NCI-H2029 (cell line): ENCODE measurements around the gene TCF15.
"Not testable (repeated sequence)": the region's sequence is repeated elsewhere in the genome, so short reads cannot be mapped to it uniquely, and the experiment has no call there.

Experiments
- DNase-seq: peaks from one replicate; lab custom pipeline; 2025; lab: John Stamatoyannopoulos, UW

Gene TCF15

DNA sequence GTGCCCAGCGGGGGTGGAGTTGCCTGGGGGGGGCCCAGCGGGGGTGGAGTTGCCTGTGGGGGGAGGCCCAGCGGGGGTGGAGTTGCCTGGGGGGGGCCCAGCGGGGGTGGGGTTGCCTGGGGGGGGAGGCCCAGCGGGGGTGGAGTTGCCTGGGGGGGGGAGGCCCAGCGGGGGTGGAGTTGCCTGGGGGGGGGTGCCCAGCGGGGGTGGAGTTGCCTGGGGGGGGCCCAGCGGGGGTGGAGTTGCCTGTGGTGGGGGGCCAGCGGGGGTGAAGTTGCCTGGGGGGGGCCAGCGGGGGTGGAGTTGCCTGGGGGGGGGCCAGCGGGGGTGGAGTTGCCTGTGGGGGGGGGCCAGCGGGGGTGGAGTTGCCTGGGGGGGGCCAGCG lies 31.9 kb upstream of the TCF15 start:
- DNase-seq: not testable (repeated sequence)

DNA sequence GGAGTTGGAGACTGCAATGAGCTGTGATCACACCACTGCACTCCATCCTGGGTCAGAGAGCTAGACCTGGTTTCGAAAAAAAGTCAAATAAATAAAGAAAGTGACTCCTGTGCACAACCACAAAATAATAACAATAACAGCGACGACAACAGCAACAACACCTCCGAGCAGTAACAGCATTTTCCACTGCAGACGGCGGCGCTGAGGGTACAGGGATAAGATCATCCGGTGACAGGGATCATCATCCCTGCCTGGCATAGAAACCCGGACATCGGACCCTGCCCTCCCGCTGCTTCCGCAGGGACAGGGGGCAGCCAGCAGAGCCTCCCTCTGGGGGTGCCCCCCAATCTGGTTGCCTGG lies 31.4 kb upstream of the TCF15 start:
- DNase-seq: no peak

DNA sequence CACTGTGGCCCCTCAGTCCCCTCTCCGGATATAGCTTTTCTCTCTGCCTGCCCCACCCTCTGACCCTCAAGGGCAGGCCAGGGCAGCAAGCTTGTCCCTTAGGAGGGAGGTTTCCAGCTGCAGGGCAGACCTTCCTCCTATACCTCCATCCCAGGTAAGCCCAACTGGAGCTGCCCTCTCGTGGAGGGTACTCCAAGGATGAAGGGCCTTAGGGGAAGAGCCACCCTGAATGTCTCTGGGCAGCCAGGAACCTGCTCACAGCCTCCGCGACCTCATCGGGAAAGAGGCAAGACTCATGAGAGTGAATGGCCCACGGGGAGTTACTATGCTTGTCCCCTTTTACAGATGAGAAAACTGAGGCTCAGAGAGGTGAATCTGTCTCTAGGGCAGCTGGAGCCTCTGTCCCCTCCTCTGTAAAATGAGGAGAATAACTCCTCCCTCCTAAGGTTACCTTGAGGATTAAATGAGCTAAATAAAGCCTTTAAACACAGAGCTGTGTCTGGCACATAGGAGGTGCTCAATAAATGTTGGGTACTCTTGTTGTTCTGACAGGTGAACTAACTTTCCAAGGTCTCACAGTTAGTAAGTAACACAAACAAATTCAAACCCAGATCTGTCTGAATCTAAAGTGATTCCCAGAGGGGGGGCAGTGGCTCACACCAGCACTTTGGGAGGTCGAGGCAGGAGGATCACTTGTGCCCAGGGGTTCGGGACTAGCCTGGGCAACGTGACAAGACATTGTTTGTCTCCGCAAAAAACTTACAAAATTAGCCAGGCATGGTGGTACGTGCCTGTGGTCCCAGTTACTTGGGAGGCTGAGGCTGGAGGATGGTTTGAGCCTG lies 30.8 kb upstream of the TCF15 start:
- DNase-seq: no peak

DNA sequence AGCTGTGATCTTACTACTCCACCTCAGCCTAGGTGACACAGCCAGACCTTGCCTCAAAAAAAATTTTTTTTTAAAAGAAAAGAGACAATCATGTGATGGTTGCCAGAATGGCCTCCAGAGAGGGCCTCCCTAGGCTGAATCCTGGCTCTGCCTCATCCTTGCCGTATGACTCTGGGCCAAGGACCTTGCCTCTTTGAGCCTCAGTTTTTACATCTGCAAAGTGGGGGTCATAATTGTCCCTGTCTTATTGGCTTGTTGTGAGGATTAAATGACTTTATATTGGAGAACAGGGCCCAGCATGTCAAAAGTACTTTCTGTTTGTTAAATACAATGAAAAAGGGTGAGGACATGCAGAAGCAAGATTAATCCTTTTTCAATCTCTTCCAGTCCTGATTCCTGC lies 28.5 kb upstream of the TCF15 start:
- no peak for DNase-seq

DNA sequence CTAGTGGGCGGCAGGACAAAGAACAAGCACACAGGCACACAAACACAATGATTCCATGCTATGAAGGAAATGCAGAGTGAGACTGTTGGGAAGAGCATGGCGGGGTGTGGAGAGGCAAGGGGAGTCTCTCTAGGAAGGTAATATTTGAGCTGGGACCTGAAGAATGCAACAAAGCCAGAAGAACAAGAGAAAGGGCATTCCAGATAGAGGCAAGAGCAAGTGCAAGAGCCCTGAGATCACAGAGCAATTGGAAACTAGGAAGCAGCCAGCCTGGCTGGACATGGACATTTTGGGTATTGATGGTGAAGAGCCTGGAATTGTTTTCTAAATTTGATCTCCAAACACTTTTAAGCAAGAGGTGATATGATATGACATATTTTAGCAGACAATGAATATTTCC lies 27.4 kb upstream of the TCF15 start:
- DNase-seq: no peak

DNA sequence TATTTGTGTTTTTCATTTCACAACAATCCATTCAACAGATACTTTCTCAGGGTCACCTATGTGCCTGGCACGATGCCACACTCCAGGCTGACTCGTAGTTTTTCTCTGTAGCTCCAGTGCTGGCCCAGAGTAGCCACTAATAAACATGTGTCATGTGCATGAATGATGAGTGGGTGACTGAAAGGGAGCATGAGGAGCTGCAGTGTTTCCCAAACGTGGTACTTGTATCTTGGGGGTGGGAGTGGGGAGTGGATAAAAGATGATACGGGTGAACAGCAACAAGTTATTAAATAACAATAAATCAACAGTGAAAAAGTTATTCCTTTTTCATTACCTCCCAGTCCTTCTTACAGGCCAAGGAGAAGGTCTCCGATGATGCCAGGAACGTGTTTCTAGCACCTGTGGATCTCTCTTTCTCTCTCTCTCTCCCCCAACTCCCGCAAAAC lies 25.8 kb upstream of the TCF15 start:
- DNase-seq: no peak

DNA sequence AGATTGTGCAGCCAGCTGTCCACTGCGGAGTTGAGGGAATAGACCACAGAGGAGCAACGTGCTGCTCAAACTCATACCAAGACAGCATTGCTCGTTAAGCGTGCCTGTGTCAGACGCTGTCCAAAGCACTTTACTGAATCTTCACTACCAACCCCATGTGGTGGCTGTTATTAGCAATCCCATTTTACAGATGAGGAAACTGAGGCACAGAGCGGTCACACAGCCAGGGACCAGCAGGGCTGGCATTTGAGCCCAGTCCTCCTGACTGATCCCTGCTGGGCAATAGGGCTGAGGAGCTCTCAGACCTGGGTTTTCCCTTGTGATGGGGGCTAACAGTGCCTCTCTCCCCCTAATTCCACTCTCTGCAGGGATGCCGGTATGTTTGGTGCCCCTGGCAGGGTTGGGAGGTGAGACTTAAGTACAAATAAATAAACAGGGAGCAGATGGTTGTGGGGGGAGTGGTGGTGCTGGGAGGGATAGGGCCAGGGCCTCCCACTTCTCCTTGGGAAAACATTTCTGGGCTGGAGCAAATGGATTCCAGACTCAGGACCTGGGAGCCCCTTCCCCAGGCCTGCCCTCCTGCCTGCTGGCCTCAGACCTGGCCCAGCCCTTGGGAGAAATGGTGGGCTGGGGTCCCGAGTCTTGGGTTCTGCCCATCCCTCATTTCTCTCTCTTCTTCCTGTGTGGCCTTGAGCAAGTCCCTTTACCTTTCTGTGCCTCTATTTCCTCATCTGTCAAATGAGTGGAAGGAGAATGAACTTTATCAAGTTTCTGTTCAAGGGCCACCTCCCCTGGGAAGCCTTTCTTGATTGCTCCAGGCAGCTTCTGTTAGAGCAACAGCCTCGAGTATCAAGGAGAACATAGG lies 25.2 kb upstream of the TCF15 start:
- no peak for DNase-seq

DNA sequence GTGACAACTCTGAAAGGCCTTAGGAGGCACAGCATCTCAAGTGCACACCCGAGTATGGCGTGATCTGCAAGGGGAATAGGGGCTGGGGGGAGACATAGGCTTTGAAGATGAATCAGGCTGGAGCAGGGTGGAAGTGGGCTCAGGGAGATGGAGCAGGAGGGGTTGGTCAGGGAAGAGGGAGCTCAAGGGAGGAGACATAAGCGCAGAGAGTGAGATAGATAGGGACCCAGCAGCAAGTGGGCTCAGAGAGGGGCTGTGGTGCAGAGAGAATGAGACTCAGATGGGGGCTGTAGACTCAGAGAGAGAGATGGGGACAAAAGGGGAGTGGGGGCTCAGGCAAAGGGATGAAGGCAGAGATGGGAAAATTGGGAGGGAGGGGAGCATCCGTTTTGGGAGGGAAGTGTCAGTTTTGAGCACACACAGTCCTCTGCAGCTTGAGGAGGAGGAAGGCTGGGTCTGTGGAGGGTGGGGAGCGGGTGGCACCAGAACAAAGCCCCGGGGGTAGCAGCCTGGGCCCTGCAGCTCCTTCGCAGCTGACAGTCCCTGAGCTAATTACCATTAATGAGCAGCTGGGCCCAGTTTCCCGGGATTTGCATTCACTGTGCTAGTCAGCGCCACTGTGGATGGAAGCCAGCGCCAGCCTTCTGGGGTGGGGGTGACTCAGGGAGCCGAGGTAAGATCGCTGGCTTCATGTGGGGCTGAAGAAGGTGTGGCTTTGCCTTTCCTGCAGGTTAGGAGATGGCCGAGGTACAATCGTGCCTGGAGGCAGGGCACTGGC lies 24.2 kb upstream of the TCF15 start:
- DNase-seq: no peak

DNA sequence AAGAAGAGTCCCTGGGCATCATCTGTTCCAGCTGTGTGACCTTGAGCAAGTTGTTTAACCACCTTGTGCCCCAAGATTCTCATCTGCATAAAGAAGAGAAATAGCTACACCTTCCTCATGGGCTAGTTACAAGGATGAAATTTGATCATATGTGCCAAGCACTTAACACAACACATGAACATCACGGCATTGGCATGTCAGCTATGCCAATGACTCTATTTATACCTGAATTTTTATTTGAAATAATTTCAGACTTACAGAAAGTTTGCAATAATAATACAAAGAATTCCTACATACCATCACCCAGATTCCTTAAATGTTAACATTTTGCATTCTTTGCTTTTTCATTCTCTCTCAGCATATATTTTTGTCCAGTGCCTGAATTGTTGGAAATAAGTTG lies 21.0 kb upstream of the TCF15 start:
- DNase-seq: no peak

DNA sequence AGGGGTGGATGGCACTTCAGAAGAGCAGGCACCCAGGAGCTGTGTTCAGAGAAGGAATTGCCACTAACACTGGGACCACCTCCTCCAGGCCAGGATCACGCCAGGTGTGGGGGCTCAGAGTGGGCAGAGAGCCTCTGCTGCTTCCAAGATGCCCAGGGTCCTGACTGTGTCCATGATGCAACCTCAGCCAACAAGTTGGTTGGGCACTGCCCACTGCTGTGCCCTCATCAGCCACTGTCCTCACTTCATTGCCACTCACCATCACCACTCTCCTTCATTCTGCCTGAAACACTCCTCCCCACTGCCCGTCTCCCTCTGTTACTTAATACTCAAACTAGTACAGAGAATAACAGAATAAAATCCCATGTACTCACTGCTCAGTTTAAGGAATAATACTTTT lies 16.5 kb upstream of the TCF15 start:
- DNase-seq: no peak

DNA sequence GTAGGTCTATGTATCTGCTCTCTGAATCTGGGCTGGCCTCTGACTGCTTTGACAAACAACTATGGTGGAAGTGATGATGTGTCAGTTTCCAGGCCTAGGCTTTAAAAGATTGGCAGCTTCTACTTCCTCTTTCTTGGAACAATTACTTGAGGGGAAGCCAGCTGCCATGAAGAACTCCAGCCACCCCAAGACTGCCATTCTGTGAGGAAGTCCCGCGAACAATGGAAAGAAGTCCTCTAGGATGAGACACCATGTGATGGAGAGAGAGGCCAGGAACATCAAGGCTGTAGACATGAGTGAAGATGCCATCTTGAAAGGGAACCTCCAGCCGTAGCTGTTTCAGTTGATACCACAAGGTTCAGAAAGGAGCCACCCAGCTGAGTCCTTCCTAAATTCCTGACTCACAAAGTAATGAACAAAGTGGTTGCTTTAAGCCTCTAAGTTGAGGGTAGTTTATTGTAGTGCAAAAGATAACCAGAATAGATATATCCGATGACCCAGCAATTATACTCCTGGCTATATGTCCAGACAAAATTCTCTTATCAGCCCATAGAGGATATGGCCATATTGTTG lies 15.3 kb upstream of the TCF15 start:
- no peak for DNase-seq

DNA sequence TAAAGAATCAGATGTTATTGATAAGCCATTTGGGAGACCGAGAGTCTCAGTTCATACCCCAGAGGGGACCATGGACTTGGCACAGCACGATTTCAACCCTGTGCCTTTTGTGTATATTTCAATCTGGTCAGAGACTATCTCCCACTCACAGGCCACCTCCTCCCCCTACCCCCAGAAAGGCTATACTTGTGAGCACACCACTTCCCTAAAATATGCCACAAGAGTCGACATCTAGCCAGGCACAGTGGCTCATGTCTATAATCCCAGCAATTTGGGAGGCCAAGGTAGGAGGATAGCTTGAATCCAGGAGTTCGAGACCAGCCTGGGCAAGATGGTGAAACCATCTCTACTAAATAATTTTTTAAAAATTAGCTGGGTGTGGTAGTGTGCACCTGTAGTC lies 13.6 kb upstream of the TCF15 start:
- DNase-seq: no peak

DNA sequence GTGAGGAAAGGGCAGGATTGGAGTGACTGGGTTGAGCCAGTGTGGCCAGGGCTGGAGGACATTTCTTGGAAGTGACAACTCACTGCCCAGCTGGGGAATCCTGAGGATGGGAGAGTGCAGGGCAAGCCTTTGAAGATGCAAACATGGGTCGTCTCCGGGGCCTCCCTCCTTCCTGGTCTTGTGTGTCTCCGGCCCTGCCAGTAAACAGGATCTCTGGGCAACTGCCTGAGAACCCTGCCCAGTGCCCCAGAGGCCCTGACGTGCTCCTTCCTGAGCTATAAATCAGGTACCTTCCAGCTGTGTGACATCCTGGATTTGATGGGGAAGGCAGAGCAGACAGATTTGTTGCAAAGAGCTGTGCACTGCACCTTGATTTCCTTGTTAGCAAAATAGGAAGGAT lies 12.9 kb upstream of the TCF15 start:
- DNase-seq: no peak

DNA sequence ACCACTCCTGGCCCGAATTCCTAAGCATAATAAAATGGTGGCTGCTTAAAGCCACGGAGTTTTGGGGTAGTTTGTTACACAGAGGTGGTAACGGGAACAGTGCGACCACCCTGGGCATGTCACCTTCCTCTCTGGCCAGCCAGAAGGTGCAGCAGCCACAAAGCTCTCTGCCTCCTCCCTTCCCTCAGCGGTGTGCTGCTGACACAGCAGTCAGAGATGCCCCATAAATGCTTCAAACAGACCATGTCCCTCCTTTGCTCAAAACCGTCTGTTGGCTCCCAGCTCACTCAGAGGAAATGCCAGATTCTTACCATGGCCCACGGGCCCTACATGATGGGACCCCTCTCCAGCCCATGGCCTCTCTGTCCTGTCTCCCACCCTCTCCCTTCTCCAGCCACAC lies 12.1 kb upstream of the TCF15 start:
- no peak for DNase-seq

DNA sequence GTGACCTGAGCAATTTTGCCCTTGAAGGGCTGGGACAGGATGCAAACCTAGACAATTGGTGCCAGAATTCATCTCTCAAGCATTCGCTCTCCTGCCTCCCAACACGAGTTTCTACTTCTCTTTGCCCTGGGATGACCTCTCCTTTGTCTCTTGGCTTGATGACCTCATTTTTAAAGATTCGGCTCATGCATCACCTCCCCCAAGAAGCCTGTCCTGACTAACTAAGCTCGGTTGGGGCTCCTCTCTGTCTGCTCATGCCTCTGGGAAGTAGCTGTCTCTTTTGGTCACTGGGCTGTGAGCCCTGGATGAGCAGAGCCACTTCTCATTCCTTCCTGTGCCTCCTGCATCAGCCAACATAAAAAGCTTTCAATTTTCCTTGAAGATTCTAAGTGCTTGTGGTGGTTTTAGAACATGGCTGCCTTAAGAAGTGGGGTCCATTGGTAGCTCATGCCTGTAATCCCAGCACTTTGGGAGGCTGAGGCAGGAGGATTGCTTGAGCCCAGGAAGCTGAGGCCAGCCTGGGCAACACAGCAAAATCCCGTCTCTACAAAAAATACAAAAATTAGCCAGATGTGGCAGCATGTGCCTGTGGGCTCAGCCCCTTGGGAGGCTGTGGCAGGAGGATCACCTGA lies 11.1 kb upstream of the TCF15 start:
- no peak for DNase-seq

DNA sequence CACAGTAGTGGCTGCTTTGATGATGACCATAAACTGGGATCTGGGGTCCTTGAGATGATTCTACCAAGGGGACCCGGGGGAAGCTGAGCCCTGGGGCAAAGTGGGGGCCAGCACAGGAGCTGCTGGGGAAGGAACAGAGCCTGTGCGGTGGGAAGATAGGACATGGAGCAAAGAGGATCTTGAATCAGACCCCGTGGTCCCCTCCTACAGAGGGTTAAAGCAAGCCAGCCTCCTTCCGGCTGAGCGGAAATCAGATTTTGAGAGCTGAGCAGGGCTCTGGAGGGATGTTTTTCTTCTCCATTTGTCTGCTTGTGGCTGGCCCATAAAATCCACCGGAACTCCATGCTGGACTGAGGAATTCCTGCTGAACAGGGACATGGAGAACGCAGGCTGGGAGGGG lies 10.1 kb upstream of the TCF15 start:
- DNase-seq: no peak

DNA sequence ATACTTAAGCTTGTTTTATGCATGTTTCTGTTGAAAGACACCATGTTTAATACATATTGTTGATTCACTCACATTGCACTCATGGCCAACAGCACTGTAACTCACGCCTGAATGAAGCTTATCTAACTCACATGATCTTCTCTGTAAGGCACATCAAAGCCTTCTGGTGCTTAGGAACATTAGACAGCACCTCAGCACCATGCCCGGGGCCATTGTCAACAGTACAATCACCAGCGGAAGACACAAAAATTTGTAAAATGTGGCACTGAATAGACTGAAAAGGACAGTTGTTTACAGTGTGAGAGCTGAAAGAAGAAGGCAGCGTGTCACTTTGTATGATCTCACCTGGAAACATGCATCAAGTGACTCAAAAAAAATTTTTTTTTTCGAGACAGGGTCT lies 8.9 kb upstream of the TCF15 start:
- no peak for DNase-seq

DNA sequence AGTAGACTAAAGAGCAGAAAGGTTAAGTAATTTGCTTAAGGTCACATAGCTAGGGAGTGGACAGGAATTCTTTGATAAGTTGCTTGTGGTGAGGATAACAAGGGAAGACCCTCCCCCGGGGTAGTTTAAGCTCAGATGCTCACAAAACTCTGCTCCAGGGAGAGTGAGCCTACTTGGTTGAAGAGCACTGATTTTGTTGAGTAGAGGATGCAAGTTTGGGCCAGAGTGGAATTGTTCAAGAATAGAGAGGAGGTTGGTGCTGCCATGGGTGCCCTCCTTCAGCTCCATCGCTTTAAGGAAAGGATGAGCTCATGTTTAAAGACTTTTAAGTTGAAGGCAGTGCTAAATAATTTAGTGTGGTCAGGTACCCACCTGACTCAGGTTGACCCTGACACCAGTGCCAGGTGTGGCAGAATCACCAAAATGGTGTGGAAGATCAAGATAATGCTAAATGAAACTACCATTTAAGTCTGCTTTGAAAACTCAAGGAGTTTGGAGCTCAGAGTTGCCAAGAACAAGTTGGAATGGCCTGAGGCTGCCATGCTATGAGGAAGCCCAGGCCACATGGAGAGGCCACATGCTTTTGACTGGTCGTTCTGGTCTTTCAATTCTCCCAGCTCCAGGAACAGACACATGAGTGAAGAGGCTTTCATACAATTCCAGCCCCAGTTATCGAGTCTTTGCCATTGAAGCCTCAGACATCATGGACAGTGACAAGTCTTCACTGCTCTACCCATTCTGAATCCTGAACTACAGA lies 8.0 kb upstream of the TCF15 start:
- no peak for DNase-seq

DNA sequence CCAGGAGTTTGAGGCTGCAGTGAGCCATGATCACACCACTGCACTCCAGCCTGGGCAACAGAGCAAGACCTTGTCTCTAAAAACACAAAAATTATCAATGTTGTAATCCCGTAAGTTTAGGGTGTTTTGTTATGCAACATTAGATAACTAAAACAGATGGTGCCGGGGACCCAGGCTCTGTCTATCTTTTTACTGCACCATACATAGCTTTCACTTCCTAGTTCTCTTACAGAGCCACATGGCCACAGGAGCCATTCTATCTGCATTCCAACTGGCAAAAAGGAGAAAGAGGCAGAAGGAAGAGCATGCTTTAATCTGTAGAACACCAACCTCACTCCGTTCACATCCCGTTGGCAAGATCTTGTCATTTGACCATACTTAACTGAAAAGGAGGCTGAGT lies 5.4 kb upstream of the TCF15 start:
- DNase-seq: no peak

DNA sequence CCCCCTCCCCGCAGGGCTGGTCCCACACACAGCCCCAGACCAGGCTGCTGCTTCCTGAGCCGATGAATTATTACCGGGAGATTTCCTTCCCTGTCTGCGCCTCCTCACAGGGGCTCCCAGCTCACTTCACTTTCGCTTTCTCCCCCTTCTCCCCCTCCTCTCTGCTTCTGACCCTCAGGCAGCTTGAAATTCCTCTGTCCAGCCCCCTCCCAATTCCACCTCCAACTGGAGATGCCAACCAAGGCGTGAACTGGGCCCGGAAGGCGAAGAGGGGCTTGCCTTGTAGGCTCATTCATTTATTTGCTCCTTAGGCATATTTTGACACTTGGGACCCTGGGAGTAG lies 1.7 kb upstream of the TCF15 start:
- no peak for DNase-seq
